ENCODE data around the gene SOCS7.

Gene SOCS7

GRCh38 chr17:38442548-38442947 lies 90.9 kb downstream of the SOCS7 start:
- DNase-seq, result no peak

- no peak for DNase-seq
Observed at GRCh38 chr17:38443356-38444031, 91.8 kb downstream of the SOCS7 start.

GRCh38 chr17:38444151-38444550 lies 92.5 kb downstream of the SOCS7 start:
- DNase-seq, result peak; percentile 32

- no peak for DNase-seq
Observed at GRCh38 chr17:38447502-38448085, 96.0 kb downstream of the SOCS7 start.

- no peak for DNase-seq
Observed at GRCh38 chr17:38448208-38448771, 96.6 kb downstream of the SOCS7 start.

GRCh38 chr17:38449364-38449763 lies 97.7 kb downstream of the SOCS7 start:
- no peak for DNase-seq

GRCh38 chr17:38450557-38451029 lies 98.9 kb downstream of the SOCS7 start:
- DNase-seq, result no peak

GRCh38 chr17:38451030-38451839 lies 99.6 kb downstream of the SOCS7 start:
- no peak for DNase-seq

- DNase-seq, result no peak
Observed at GRCh38 chr17:38451840-38452529, 100.3 kb downstream of the SOCS7 start.

GRCh38 chr17:38452719-38453118 lies 101.1 kb downstream of the SOCS7 start:
- no peak for DNase-seq

GRCh38 chr17:38453951-38454421 lies 102.3 kb downstream of the SOCS7 start:
- no peak for DNase-seq

GRCh38 chr17:38454532-38454931 lies 102.9 kb downstream of the SOCS7 start:
- DNase-seq, result no peak

Data from NCI-H446 treated with DMSO at 0.1 percent for 48 hours (cell line).